Kidney (tissue), 14 donors: ENCODE data around the gene SF3B1. TPM values are rescaled to one million over a fixed set of nuclear protein-coding genes. Genes with fewer than 3 reads are reported as not detected.
"Not testable (repeated sequence)": the region's sequence is repeated elsewhere in the genome, so short reads cannot be mapped to it uniquely, and the experiment has no call there.

Source experiments
- DNase-seq, 5 donors: peaks; one replicate each; pipeline ENCODE4 v3.0.0-alpha.2; 2013 to 2020
- FAIRE-seq: peaks from 2 replicates; lab custom pipeline; 2012; peaks lifted over from hg19 to GRCh38; lab: Jason Lieb, UNC
- H3K27ac ChIP-seq, 2 donors: one replicate each; pipeline ENCODE4 v1.7.0; 2013; ENCODE audit warnings: low read depth in 2 of 2, low read length in 2 of 2, inconsistent platforms in 1 of 2
- H3K27me3 ChIP-seq: one replicate; pipeline ENCODE4 v1.7.1; 2013; ENCODE audit warnings: low read length, inconsistent platforms; ENCODE audit not compliant: control insufficient read depth, insufficient read depth
- H3K36me3 ChIP-seq, 3 donors: one replicate each; pipeline versions ENCODE4 v1.7.0 to v1.7.1; 2013; ENCODE audit warnings: low read length in 3 of 3, control low read depth in 1 of 3, inconsistent platforms in 1 of 3; ENCODE audit not compliant: insufficient read depth in 3 of 3, control insufficient read depth in 2 of 3
- H3K4me1 ChIP-seq, 3 donors: one replicate each; pipeline versions ENCODE4 v1.7.0 to v1.7.1; 2013; ENCODE audit warnings: low read length in 3 of 3, inconsistent platforms in 1 of 3, low read depth in 1 of 3; ENCODE audit not compliant: control insufficient read depth in 2 of 3, insufficient read depth in 2 of 3
- H3K4me3 ChIP-seq, 3 donors: one replicate each; pipeline versions ENCODE4 v1.7.0 to v1.8.1; 2013; ENCODE audit warnings: low read length in 3 of 3, control low read depth in 1 of 3, inconsistent platforms in 1 of 3
- H3K9ac ChIP-seq, 3 donors: one replicate each; pipeline versions ENCODE4 v1.7.0 to v1.7.1; 2013; ENCODE audit warnings: low read length in 3 of 3, control low read depth in 1 of 3, inconsistent platforms in 1 of 3
- H3K9me3 ChIP-seq, 3 donors: one replicate each; pipeline versions ENCODE4 v1.7.0 to v1.7.1; 2013; ENCODE audit warnings: low read length in 3 of 3, control low read depth in 1 of 3, inconsistent platforms in 1 of 3; ENCODE audit not compliant: control insufficient read depth in 2 of 3, insufficient read depth in 1 of 3
- CTCF ChIP-seq: IDR thresholded peaks from 3 replicates; pipeline ENCODE4 v1.5.1; 2012; ENCODE audit warnings: mild to moderate bottlenecking, moderate library complexity, borderline replicate concordance; ENCODE audit not compliant: insufficient read depth; ENCODE audit errors: extremely low read depth
- intact Hi-C: fragments of 100-400 bp; cut with DNase I; formaldehyde crosslinking; loops from one replicate; pipeline ENCODE4 v1.11.1; 2022
- polyA plus RNA-seq: library from polyadenylated mRNA; stranded (reverse); fragments of 350-450 nt; fragmentation: Illumina TruSeq; extraction: RNeasy Lipid Tissue Mini Kit (QIAGEN cat#74804); gene quantifications from one replicate; pipeline ENCODE4 v1.2.3, GENCODE V29; 2014; ENCODE audit warnings: low read depth, low replicate concordance; ENCODE audit not compliant: insufficient read depth
- total RNA-seq: library from RNA; stranded (reverse); fragmentation: NEBNext Ultra II Directional; extraction: Animal tissue kit (Norgen Biotek cat#: 25700); gene quantifications from one replicate; pipeline ENCODE4 v1.2.1, GENCODE V29; 2021
- donor health status: control.
- donor health status: control.
- donor health status: control.
- donor health status: control.
- donor health status: control.
- donor health status: DM: yes; HTN: yes; CAD: no.
- donor health status: Normal renal cell carcinoma (clear cell type).

Gene SF3B1
- total and polyA plus RNA-seq, 2 donors from 2014 or later, result 185 to 244 TPM

- Histone ChIP-seq H3K9ac (no peak overlapping the region), H3K4me3 (no peak overlapping the region), H3K9me3 (no peaks in the 10 kb centered on the region), H3K4me1 (no peaks in the 10 kb centered on the region), H3K27ac (no peak overlapping the region), H3K27me3 (no peaks in the 10 kb centered on the region), H3K36me3 (peaks cover 3 to 10% (median 5%) of the 10 kb centered on the region in 3 donors)
- DNase-seq (no peak), FAIRE-seq (no peak)
- TF ChIP-seq CTCF, result no peak
- intact Hi-C loops, result loop anchor here (10.0 kb wide), 1 partner anchor 202 kb away; no protein-coding TSS in a partner anchor
These were observed 47.6 kb downstream of the SF3B1 start for GRCh38 chr2:197387179-197387578.

GRCh38 chr2:197386242-197386641 lies 48.6 kb downstream of the SF3B1 start:
- peaks cover 0 to 2% (median 2%) of the 10 kb centered on the region in 3 donors for H3K36me3 ChIP-seq
- H3K4me3 ChIP-seq, result no peak overlapping the region
- intact Hi-C loops, result loop anchor here (10.0 kb wide), 1 partner anchor 201 kb away; no protein-coding TSS in a partner anchor
- FAIRE-seq (no peak), DNase-seq (no peak)
- no peak overlapping the region for H3K27ac ChIP-seq
- H3K9ac ChIP-seq, result no peak overlapping the region
- no peak for TF ChIP-seq CTCF
- no peaks in the 10 kb centered on the region for H3K27me3 ChIP-seq
- H3K4me1 ChIP-seq, result no peaks in the 10 kb centered on the region
- H3K9me3 ChIP-seq, result no peaks in the 10 kb centered on the region

GRCh38 chr2:197383825-197384224 lies 51.0 kb downstream of the SF3B1 start:
- no peak for TF ChIP-seq CTCF
- DNase-seq (no peak), FAIRE-seq (no peak)
- Histone ChIP-seq H3K27ac (no peak overlapping the region), H3K4me1 (no peaks in the 10 kb centered on the region), H3K9ac (no peak overlapping the region), H3K4me3 (no peak overlapping the region), H3K36me3 (no peaks in the 10 kb centered on the region), H3K9me3 (no peaks in the 10 kb centered on the region), H3K27me3 (no peaks in the 10 kb centered on the region)
- intact Hi-C loops, result loop anchor here (10.0 kb wide), 1 partner anchor 199 kb away; no protein-coding TSS in a partner anchor

GRCh38 chr2:197381641-197382040 lies 53.2 kb downstream of the SF3B1 start:
- H3K9ac ChIP-seq, result no peak overlapping the region
- TF ChIP-seq CTCF, result no peak
- intact Hi-C loops, result loop anchor here (10.0 kb wide), 1 partner anchor 197 kb away; no protein-coding TSS in a partner anchor
- H3K27me3 ChIP-seq, result no peaks in the 10 kb centered on the region
- H3K4me3 ChIP-seq, result no peak overlapping the region
- H3K9me3 ChIP-seq, result no peaks in the 10 kb centered on the region
- H3K27ac ChIP-seq, result no peak overlapping the region
- FAIRE-seq, result no peak
- H3K4me1 ChIP-seq, result no peaks in the 10 kb centered on the region
- DNase-seq, result no peak
- H3K36me3 ChIP-seq, result no peaks in the 10 kb centered on the region

- H3K9ac ChIP-seq, H3K36me3 ChIP-seq, H3K27ac ChIP-seq, H3K4me3 ChIP-seq, H3K9me3 ChIP-seq, DNase-seq, H3K4me1 ChIP-seq, FAIRE-seq, H3K27me3 ChIP-seq: not testable (repeated sequence)
- intact Hi-C loops, result loop anchor here (10.0 kb wide), 1 partner anchor 195 kb away; no protein-coding TSS in a partner anchor
These were observed 54.9 kb downstream of the SF3B1 start for GRCh38 chr2:197379918-197380309.
